Stimulated activated CD8-positive, alpha-beta memory T cell treated with anti-CD3 and anti-CD28 coated beads, Interleukin-12 subunit alpha, Interleukin-12 subunit beta, amount 100 ng/mL, for 1 hour (primary cell): Measurements from ENCODE around the gene DNAJC15.
"Not testable (repeated sequence)": the region's sequence is repeated elsewhere in the genome, so short reads cannot be mapped to it uniquely, and the experiment has no call there.

Source experiments
- DNase-seq: peaks from one replicate; pipeline ENCODE4 v3.0.0-alpha.2; 2020; ENCODE audit warnings: low read depth

Gene DNAJC15

DNA sequence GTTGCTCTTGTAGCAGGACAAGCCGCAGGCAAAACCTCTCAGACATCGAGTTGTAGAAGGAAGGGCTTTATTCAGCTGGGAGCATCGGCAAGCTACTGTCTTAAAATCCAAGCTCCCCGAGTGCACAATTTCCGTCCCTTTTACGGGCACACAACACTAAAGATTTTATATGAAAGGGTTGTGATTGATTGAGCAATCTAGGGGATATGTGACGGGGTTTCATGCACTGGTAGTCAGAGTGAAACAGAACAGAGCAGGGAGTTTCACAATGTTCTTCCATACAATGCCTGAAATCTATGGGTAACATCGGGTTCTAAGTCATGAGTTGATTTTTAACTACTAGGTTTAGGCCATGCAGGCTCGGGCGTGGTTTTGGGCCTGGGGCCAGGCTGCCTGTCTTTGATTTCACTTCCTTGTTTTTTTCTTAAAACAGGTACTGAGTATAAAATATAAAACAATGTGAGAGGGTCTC lies 22.0 kb downstream of the DNAJC15 start:
- not testable (repeated sequence) for DNase-seq

DNA sequence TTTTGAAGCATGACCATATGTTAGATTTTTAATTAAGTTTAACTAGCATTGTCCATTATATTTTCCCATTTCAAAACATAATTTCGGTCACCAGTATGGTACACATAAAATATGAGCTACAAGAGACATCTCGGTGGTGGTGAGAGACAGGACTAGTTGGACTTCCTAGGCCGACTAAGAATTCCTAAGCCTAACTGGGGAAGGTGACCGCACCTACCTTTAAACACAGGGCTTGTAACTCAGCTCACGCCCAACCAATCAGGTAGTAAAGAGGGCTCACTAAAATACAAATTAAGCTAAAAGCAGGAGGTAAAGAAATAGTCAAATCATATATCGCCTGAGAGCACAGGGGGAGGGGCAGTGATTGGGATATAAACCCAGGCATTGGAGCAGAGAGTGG lies 22.9 kb downstream of the DNAJC15 start:
- DNase-seq: no peak

DNA sequence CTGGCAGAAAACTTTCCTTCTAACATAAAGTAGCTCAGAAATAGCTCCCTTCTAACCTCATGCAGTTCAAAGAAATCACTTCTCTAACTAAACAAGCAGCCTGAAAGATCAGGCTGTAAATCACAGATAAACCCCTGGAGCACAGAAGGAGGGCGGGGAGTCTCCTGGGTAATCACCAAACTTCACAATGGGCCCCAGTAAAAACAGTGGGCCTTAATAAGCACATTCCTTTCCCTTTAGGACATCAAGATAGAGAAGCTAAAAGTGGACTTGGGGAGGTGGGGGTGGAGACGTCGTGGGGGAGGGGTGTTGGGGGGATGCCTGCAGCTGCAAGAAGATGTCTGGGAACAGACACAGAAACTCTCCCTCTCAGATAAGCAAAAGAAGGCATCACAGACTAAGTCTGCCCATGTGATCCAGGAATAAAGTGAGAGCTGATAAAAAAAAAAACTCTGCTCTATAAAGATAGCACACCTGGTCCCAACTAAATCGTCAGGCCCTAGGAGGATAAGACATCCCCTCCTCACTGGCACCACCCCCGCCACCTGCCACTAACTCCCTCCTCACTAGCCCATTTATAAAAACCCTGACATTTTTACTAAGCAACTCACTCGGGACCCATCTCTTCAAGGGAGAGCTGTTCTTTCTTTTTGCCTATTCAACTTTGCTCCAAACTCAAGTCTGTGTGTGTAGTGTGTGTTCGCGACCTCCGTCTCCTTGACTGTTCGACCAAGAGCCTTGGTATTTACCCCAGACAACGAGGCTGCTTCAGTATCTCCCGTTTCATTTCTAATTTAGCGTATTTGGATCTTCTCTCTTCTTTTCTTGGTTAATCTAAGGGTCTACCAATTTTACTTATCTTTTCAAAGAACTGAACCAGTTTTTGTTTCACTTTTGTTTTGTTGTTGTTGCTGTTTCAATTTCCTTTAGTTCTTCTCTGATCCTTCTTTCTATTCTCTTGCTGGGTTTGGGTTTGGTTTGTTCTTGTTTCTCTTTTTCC lies 31.7 kb downstream of the DNAJC15 start:
- no peak for DNase-seq

DNA sequence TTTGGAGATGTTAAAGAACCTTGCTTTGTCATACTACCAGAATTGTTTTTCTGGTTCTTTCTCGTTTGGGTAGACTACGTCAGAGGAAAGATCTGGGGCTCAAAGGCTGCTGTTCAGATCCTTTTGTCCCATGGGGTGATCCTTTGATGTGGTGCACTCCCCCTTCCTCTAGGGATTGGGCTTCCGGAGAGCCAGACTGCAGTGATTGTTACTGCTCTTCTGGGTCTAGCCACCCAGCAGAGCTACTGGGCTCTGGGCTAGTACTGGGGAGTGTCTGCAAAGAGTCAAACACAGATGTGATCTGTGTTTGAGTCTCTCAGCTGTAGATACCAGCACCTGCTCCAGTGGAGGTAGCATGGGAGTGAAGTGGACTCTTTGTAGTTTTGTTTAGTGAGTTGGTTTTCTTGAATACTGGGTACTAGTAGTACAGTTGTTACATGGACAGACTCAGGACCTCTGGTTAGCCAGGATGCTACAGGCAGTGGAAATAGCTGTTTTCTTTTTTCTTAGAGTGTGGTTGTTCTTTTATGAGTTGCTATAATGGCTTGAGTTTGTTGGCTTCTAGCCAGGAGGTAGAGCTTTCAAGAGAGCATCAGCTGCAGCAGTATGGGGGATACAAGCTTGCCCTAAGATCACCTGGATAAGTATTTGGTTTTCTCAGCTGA lies 34.4 kb downstream of the DNAJC15 start:
- no peak for DNase-seq

DNA sequence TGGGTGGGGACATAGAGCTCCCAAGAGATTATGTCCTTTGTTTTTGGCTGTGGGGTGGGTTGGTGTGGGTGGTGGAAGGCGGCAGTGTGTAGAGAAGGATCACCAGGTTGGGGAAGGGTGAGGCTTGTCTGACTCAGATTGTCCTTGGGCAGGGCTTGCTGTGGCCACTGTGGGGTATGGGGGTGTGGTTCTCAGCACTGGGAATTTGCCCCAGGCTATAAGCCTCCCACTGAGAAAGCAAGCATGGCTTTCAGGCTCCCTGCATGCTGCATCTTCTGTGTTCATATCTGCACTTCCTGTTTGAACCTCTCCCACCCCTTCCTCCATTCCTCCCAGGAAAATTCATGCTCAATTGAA lies 34.9 kb downstream of the DNAJC15 start:
- no peak for DNase-seq

DNA sequence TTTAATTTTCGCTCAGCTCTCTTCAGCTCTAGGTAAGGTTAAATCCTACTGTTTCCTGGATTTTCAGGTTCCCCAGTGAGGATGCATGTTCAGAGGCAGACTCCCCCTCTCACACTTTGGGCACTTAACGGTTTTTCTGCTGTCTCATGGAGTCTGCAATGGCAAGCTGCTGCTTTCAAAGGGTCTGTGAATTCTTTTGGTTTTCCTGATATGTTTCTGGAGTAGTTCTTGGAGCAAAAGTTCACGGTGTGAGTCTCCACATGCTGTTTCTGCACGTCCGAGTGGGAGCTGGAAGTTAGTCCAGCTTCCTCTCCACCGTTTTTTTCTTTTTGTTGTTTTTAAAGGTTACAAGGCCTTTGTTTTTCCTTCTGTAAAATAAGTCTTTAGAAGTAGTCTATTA lies 35.4 kb downstream of the DNAJC15 start:
- no peak for DNase-seq

DNA sequence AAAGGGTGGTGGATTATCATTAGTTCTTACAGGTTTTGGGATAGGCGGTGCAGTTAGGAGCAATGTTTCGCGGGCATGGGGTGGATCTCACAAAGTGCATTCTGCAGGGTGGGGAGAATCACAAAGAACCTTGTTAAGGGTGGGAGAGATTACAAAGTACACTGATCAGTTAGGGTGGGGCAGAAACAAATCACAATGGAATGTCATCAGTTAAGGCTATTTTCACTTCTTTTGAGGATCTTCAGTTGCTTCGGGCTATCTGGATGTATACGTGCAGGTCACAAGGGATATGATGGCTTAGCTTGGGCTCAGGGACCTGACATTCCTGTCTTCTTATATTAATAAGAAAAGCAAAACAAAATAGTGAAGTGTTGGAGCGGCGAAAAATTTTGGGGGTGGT lies 36.4 kb downstream of the DNAJC15 start:
- not testable (repeated sequence) for DNase-seq

DNA sequence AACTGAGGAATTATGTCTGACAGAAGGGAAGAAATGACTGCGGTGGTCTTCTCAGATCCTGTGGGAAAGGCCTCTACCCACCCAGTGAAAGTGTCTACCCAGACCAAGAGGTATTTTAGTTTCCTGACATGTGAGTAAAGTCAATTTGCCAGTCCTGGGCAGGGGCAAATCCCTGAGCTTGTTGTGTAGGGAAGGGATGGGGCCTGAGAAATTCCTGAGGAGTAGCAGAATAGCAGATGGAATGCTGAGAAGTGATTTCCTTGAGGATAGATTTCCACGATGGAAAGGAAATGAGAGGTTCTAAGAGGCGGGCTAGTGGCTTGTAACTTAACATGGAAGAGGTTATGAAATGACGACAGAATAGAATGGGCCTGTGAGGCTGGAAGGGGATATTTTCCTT lies 37.4 kb downstream of the DNAJC15 start:
- DNase-seq: not testable (repeated sequence)

DNA sequence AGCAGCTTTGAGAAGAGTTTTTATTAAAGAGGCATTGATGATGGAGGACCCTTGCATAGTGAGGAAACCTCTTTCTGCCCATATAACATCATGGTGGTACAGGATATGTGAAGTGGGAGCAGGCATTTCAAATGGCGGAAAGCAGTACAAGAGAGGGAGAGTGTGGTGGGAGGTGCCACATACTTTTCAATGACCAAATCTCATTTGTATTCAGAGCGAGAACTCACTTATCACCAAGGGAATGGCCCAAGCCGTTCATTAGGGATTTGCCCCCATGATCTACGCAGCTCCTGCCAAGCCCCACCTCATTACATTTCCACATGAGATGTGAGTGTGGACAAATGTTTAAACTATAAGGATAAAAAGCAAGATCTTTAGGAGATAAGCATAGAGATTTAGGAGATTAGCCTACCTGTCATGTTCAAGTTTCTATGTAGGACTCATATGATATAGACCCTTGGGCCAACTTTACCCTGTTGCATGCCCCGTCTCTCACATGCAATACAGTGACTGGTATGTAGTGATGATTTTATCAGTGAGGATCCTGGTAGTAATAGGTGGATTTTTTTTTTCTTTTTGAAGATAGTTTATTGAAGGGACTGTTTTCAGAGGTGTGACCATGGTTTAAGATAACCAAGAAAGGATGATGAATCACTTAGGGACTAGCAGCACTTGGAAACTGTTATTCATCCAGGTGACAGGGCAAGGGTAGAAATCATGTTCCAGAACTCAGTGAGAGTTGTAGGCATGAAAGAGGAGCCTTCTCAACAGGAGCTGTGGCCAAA lies 38.3 kb downstream of the DNAJC15 start:
- DNase-seq: no peak

DNA sequence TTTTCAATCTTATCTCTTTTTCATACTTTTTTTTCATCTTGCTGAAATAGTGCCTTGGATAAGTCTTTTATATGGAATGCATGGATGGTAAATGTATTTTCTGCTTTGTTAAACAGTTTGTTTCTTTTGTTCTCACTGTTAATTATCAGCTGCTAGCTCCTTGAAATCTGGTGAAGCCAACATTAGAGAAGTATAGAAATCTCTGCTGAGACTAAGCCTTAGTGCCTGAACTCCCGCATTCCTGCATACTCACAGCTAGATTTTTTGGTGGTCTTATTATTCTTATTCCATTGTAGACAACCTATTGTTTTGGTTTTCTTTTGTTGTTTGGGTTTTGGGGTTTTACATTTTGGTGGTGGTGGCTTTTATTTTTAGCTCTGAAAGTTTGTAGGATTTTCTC lies 48.4 kb downstream of the DNAJC15 start:
- DNase-seq: no peak

DNA sequence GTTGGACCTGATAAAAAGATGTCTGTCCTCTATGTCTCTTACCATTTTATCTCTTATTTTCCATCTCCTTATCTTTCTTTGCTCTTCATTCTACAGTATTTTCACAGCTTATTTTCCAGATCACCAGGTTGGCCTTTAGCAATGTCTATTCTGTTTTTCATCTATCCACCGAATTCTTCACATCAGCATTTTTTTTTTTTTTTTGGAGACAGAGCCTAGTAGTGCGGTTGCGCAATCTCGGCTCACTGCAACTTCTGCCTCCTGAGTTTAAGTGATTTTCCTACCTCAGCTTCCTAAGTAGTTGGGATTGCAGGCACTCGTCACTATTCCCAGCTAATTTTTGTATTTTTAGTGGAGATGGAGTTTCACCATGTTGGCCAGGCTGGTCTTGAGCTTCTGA lies 49.0 kb downstream of the DNAJC15 start:
- no peak for DNase-seq

DNA sequence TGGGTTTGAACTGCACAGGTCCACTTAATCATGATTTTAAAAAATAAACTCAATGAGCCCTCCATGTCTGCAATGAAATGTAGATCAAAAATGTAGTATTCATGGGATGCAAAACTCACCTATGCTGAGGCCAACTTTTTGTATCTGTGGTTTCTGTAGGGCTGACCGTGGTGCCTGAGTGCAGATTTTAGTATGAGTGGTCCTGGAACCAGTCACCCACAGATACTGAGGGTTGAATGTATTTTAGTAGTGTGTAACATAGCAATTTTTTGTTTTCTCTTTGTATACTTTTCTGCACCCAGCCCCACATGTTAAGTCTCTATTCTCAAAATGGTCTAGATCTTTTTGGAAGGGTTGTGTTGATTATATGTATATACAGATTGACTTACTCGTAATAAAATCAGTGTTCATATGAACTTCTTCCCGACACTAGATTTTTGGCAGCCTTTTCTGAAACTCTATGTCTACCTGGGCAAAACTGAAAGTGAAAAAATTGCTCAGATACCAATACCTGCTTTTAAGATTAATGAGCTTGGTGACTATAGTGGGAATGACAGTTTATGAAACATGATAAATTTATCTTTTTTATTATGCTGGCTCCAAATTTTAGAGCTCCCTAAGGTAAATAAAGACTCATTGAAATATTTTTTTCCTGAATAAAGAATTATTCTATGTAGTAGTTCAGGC lies 51.6 kb downstream of the DNAJC15 start:
- DNase-seq: no peak

DNA sequence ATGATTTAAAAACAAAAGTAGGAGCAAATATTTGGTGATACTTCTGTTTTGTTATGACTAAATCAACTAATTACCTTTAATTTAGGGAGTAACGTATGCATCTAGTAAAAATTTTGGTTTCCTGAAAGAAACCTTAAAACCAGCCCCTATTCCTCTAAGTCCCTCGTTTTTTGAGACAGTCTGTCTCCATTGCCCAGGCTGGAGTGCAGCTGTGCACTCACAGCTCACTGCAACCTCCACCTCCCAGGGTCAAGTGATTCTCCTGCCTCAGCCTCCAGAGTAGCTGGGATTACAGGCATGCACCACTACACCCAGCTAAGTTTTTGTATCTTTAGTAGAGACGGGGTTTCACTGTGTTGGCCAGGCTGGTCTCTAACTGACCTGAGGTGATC lies 52.1 kb downstream of the DNAJC15 start:
- DNase-seq: not testable (repeated sequence)

DNA sequence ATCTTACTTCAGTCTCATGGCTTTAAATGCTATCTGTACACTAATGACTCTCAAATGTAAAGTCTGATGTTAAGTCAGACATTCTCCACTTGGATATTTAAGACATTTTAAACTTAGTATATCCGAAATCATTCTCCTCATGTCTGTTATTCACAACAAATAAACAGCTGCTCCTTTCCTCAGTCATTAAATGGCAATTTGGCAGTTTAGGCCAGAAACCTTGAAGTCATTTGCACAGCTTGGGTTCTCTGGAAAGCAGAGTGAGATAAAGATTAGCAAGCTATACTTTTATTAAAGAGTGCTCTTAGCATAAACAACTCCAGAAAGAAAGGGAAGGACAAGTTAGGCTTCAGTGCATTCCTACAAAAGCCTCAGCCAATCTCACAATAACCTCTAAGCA lies 53.7 kb downstream of the DNAJC15 start:
- no peak for DNase-seq

DNA sequence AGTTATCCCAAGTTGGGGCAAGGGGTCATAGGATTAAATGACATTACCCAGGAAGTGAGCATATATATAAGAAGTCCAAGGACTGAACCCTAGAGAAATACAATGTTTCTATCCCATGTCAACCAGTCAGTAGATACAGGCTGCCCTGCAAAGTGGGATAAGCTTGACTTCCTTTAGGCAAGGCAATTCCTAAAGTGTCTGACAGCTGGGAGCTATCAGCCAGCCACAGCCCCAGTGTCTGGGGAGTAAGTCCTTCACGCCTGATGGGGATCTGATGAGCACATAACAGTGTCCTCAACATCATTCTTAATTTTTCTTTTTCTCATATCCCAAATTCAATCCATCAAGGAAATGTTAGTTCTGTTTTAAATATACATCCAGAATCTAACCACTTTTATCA lies 54.1 kb downstream of the DNAJC15 start:
- DNase-seq: no peak

DNA sequence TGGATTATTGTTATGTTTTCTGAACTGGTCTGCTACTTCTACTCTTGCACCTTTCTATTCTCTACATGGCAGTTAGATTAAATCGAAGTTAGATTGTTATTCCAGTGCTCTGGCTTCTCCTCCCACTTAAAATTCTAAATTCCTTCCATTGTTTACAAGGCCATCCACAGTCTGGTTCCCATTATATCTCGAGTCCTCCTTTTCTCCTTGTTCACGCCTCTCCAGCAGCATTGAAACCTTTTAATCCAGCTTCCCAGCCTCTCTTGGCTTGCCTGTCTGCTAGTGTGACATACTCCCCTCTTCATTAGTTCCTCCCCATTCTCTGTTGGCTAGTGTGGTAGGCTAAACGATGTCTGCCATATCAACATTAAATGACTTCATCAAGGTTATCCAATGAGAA lies 54.5 kb downstream of the DNAJC15 start:
- DNase-seq: no peak

DNA sequence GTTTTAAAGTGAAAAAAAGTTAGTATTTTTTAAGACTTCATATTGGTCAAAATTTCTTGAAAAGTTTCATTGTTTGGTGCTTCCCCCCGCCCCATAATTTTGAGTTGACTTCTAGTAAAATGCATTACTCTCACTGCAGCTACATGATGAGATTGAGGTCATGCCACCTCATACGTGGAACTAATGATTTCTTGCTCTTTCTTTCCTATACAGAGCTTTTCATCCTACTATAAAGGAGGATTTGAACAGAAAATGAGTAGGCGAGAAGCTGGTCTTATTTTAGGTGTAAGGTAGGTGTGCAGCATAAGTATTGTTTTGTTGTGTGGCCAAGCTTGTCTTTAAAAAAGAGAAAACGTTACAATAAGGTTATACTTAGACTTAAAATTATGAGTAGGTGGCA lies 55.0 kb downstream of the DNAJC15 start:
- no peak for DNase-seq

DNA sequence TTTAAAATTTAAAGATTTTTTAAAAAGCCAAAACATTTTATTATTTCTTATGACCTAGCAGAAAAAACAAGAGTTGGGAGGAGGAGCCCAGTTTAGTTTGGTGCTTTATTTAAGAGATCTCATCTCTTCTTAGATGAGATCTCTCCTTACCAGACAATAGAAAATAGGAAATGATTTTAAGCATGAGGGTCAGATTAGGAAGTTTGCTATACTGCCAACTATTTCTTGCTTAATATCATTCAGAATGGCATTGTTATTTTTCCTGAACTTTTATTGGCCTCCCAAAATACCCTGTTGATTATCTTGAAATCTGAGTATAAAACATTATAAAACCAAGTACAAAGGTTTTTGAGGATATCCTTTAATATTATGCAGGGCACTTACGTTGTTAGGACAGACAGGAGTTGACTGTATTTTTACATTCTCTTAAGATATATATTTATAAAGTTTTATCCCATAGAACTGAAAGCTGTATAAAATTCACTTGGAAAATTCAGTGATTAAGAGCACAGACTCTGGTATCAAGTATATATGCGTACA lies 56.1 kb downstream of the DNAJC15 start:
- no peak for DNase-seq

DNA sequence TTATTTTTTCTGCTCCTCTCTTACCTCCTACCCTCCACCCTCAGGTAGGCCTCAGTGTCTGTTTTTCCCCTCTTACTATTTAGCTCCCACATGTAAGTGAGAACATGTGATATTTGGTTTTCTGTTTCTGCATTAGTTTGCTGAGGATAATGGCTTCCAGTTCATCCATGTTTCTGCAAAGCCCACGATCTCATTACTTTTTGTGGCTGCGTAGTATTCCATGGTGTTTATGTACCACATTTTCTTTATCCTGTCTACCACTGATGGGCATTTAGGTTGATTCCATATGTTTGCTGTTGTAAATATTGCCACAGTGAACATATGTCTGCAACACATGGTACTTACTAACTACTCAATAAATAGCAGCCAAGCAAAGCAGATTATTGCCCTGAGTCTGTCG lies 56.8 kb downstream of the DNAJC15 start:
- DNase-seq: no peak

DNA sequence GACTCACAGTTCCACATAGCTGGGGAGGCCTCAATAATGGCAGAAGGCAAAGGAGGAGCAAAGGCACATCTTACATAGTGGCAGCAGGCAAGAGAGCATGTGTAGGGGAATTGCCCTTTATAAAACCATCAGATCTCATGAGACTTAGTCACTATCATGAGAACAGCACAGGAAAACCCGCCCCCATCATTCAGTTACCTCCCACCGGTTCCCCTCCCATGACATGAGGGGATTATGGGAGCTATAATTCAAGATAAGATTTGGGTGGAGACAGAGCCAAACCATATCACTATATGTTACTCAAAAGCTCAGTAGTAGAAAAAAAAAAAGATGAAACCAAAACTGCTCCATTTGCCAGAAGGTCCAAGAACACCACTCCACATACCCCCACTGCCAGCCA lies 58.5 kb downstream of the DNAJC15 start:
- DNase-seq: no peak

DNA sequence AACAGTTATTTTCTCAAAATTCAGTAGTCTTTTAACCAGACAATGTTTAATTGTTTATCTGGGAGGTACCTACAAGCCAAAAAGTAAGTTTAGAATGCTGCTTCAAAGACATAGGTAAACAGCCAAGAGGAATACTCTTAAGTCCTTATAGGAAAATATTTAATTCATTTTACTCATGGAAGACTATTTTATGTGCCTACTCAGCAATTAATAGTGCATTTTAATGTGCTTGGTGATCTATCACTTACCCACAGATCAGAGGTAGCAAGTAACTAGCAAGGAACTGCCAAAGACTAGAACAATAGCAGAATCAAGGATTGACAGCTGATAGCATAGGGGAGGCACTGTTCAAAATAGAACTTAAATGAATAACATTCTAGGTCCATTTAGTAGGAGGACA lies 60.4 kb downstream of the DNAJC15 start:
- no peak for DNase-seq

DNA sequence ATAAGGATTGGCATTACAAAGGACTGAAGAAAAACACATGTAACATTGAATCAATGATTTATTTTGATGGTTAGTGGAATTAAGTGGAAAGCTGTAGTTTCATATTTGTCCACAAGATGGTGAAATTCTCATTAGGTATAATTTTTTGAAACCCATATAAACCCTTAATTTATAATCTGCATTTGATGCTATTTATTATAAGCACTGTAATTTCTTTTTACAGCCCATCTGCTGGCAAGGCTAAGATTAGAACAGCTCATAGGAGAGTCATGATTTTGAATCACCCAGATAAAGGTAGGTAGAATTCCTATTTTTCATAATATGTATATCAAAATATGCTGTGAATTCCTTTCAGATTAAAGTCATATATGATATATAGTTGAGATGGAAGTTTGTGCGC lies 62.2 kb downstream of the DNAJC15 start:
- DNase-seq: no peak
